ENCODE data around the gene INVS. TPM values are rescaled to one million over a fixed set of nuclear protein-coding genes. Genes with fewer than 3 reads are reported as not detected.

The INVS gene
- total and polyA plus RNA-seq, 11 donors = 2.5 to 10.4 (median 7.4) TPM

- no peak for ATAC-seq
- 21 to 46% (median 35%) methylated on average over 2 of the region's 2 CpGs for WGBS, 4 donors
- peaks cover 0 to 25% (median 18%) of the 10 kb centered on the region in 9 donors for H3K36me3 ChIP-seq
Measured at GRCh38 chr9:100222674-100223073, 123.6 kb downstream of the INVS start.

DNA sequence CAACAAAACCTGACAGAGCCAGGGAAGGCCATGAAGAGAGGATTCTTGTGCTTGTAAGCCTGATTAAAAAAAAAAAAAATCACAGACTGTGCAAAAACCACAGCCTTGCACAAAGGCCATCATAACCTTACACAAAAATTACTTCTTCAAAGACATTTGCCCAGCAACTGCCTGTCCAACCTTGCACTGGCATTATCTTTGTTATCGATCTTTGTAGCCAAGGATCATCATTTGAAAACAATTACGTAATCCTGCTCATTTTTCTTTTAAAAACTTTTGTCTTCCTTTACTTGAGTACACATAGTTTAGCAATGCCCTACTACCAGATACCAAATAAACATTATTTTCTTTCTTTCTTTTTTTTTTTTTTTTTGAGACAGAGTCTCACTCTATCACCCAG lies 128.6 kb downstream of the INVS start:
- Histone ChIP-seq H3K4me1 (no peaks in the 10 kb centered on the region), H3K27ac (no peak overlapping the region), H3K9me3 (peaks cover 0 to 13% (median 2%) of the 10 kb centered on the region in 12 donors), H3K27me3 (no peaks in the 10 kb centered on the region), H3K4me3 (no peak overlapping the region), H3K36me3 (peaks cover 0 to 57% (median 28%) of the 10 kb centered on the region in 9 donors)
- no peak for ATAC-seq
- WGBS, 4 donors = 94 to 99% (median 97%) methylated on average over 2 of the region's 2 CpGs
- DNase-seq = no peak
- intact Hi-C loops (cut with DNase I) = loop anchor here in 3 of 10 donors (10.0 kb wide), 2 partner anchors 413 to 1043 kb away; no protein-coding TSS in a partner anchor
- TF ChIP-seq POLR2A (IDR thresholded peaks at IDR 0.05) (no peak), CTCF (IDR thresholded peaks at IDR 0.05) (no peak)

More at GRCh38 chr9:100222674-100223073, 123.6 kb downstream of the INVS start:
- intact Hi-C loops (cut with DNase I) = loop anchor here in 5 of 10 donors (1.0 to 10.0 kb wide), 4 partner anchors 194 to 1038 kb away; no protein-coding TSS in a partner anchor
- Histone ChIP-seq H3K9me3 (no peaks in the 10 kb centered on the region), H3K4me1 (peaks cover 0 to 17% (median 0%) of the 10 kb centered on the region in 12 donors), H3K4me3 (no peak overlapping the region), H3K27me3 (no peaks in the 10 kb centered on the region), H3K27ac (no peak overlapping the region)
- TF ChIP-seq CTCF (IDR thresholded peaks at IDR 0.05) = peak in 9 of 12 donors; percentile 9 to 59 (median 38)
- TF ChIP-seq POLR2A (IDR thresholded peaks at IDR 0.05) = no peak
- DNase-seq = no peak

DNA sequence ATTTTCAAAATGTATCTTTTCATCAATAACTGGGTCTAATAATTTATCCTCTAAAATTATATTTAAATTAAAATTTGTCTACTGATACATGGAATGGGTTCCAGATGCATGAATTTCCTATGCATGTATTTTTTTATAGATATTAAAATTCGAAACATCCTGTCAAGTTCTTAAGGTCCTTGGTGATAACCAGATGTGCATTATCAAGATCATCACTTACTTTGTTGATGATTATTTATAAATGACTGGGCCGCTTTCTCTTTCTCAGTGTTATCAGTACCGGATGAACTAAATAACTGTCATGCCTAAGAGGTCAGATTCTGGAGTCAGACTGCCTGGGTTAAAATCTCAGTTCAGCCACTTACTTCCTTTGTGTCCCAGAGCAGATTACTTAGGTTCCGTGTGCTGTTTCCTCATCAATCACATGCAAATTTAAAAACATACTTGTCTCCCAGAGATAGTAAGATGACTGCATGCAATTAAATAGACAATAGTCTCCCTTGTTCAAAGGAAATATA lies 129.4 kb downstream of the INVS start:
- ATAC-seq (no peak), DNase-seq (no peak)
- H3K27ac ChIP-seq = no peak overlapping the region
- peaks cover 0 to 58% (median 28%) of the 10 kb centered on the region in 9 donors for H3K36me3 ChIP-seq
- H3K27me3 ChIP-seq = no peaks in the 10 kb centered on the region
- no peak overlapping the region for H3K4me3 ChIP-seq
- H3K4me1 ChIP-seq = no peaks in the 10 kb centered on the region
- no peak for TF ChIP-seq POLR2A (IDR thresholded peaks at IDR 0.05)
- TF ChIP-seq CTCF (IDR thresholded peaks at IDR 0.05) = no peak
- H3K9me3 ChIP-seq = peaks cover 0 to 16% (median 2%) of the 10 kb centered on the region in 12 donors
- intact Hi-C loops (cut with DNase I) = loop anchor here in 3 of 10 donors (10.0 kb wide), 2 partner anchors 414 to 1044 kb away; no protein-coding TSS in a partner anchor
- WGBS, 4 donors = 59 to 69% (median 64%) methylated on average over 4 of the region's 4 CpGs

DNA sequence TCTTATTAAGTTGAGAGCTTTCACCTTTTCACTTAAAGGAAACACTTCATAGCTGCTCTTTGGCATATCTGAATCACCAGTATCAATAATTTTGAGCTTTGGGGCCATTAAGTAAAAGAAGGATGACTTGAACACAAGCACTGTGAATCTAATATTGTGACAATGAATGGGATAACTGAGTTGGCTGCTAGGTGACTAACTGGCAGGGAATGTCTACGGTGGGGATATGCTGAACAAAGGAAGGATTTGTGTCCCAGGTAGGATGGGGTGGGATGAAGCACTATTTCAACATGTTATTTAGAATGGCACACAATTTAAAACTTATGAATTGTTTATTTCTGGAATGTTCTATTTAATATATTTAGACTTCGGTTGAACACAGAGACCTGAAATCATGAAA lies 130.1 kb downstream of the INVS start:
- Histone ChIP-seq H3K4me3 (no peak overlapping the region), H3K9me3 (peaks cover 0 to 16% (median 2%) of the 10 kb centered on the region in 12 donors), H3K4me1 (no peaks in the 10 kb centered on the region), H3K36me3 (peaks cover 0 to 58% (median 28%) of the 10 kb centered on the region in 9 donors), H3K27me3 (no peaks in the 10 kb centered on the region), H3K27ac (no peak overlapping the region)
- TF ChIP-seq POLR2A (IDR thresholded peaks at IDR 0.05) (no peak), CTCF (IDR thresholded peaks at IDR 0.05) (no peak)
- intact Hi-C loops (cut with DNase I) = loop anchor here in 3 of 10 donors (10.0 kb wide), 2 partner anchors 414 to 1044 kb away; no protein-coding TSS in a partner anchor
- DNase-seq (no peak), ATAC-seq (no peak)
- WGBS, 4 donors = 89 to 96% (median 93%) methylated on average over 2 of the region's 2 CpGs

Data from heart left ventricle (tissue), 16 donors.